LNCAP (cell line): ENCODE results near the gene SAA1.

Experiments used
- CTCF ChIP-seq: fragments of 450-650 bp; IDR thresholded peaks from 2 replicates; pipeline ENCODE4 v1.5.1; 2017; ENCODE audit warnings: mild to moderate bottlenecking

The SAA1 gene

GRCh38 chr11:18265949-18266348 lies at the start of gene SAA1:
Gene SAA1 (plus strand): TSS chr11:18266264. CDS start chr11:18266888, 624 bp downstream.
- no peak for TF ChIP-seq CTCF

- TF ChIP-seq CTCF, result no peak
Measured at GRCh38 chr11:18221274-18221876, 44.7 kb upstream of the SAA1 start.

DNA sequence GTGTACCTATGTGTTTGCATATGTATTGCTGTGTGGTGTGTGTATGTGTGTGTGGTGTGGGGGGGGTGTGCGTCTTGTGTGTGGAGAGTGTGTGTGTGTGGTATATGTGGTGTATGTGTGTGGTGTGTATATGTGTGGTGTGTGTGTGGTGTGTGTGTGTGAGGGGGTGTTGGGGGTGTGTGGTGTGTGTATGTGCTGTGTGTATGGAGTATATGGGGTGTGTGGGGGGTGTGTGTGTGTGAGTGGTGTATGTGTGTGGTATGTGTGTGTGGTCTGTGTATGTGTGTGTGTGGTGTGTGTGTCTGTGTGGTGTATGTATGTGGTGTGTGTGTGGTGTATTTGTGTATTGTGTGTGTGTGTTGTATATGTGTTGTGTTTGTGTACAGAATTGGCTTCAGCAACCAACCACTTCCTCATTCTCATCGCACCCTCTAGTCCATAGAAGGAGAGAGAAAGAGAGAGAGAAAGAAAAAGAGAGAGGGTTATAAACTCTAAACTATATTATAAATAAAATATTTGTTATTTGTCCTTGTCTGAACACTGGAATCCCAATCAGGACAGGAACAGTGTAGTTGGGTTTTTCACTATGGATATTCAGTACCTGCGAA lies 43.1 kb upstream of the SAA1 start:
- no peak for TF ChIP-seq CTCF

- TF ChIP-seq CTCF, result no peak
Measured at GRCh38 chr11:18223591-18224387, 42.3 kb upstream of the SAA1 start.

GRCh38 chr11:18225913-18226312 lies 40.2 kb upstream of the SAA1 start:
- no peak for TF ChIP-seq CTCF

GRCh38 chr11:18229501-18229900 lies 36.6 kb upstream of the SAA1 start:
- no peak for TF ChIP-seq CTCF

DNA sequence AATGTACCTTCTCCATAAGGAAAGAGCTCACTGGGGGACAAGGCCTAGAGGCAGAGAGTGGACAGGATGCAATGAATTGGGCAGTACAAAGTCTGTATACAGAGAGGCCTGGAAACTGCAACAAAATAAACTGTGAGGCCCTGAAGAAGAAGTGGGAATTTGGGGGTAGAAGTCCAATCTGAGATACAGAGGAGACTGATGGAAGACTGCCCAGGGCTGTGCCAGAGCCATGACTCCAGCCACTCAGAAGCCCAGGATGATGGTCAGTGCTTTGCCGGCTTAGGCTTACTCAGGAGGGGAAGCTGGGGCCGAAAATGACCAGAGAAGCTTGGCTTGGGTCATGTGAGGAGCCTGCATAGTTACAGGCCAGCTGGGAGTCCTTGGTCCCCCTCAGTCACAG lies 35.2 kb upstream of the SAA1 start:
- no peak for TF ChIP-seq CTCF
